ENCODE measurements around the gene MICAL3.
"Not testable (repeated sequence)": the region's sequence is repeated elsewhere in the genome, so short reads cannot be mapped to it uniquely, and the experiment has no call there.

MICAL3 gene

GRCh38 chr22:17880468-17880867, 143.9 kb downstream of the MICAL3 start:
- no peak for DNase-seq

GRCh38 chr22:17880020-17880419, 144.3 kb downstream of the MICAL3 start:
- DNase-seq: no peak

- DNase-seq: no peak
These were observed 145.4 kb downstream of the MICAL3 start for GRCh38 chr22:17878941-17879340.

GRCh38 chr22:17878186-17878694, 146.1 kb downstream of the MICAL3 start:
- no peak for DNase-seq

GRCh38 chr22:17876878-17877855, 147.2 kb downstream of the MICAL3 start:
- DNase-seq: not testable (repeated sequence)

- no peak for DNase-seq
These were observed 148.0 kb downstream of the MICAL3 start for GRCh38 chr22:17876306-17876831.

- no peak for DNase-seq
These were observed 148.7 kb downstream of the MICAL3 start for GRCh38 chr22:17875631-17876030.

- DNase-seq: no peak
These were observed 149.2 kb downstream of the MICAL3 start for GRCh38 chr22:17875156-17875555.

- no peak for DNase-seq
These were observed 150.0 kb downstream of the MICAL3 start for GRCh38 chr22:17874231-17874905.

- DNase-seq: no peak
These were observed 150.6 kb downstream of the MICAL3 start for GRCh38 chr22:17873804-17874203.

- no peak for DNase-seq
These were observed 151.2 kb downstream of the MICAL3 start for GRCh38 chr22:17873116-17873515.

GRCh38 chr22:17872471-17872870, 151.9 kb downstream of the MICAL3 start:
- no peak for DNase-seq

- DNase-seq: no peak
These were observed 152.5 kb downstream of the MICAL3 start for GRCh38 chr22:17871726-17872458.

- no peak for DNase-seq
These were observed 154.0 kb downstream of the MICAL3 start for GRCh38 chr22:17870407-17870806.

- DNase-seq: no peak
These were observed 154.9 kb downstream of the MICAL3 start for GRCh38 chr22:17869285-17870096.

- DNase-seq: no peak
These were observed 155.6 kb downstream of the MICAL3 start for GRCh38 chr22:17868771-17869170.

GRCh38 chr22:17867160-17867785, 157.1 kb downstream of the MICAL3 start:
- no peak for DNase-seq

GRCh38 chr22:17866621-17867020, 157.7 kb downstream of the MICAL3 start:
- no peak for DNase-seq

- no peak for DNase-seq
These were observed 158.2 kb downstream of the MICAL3 start for GRCh38 chr22:17866127-17866526.

GRCh38 chr22:17865183-17866055, 158.9 kb downstream of the MICAL3 start:
- no peak for DNase-seq

Measured in NCI-H748 treated with DMSO at 0.1 percent for 48 hours (cell line).